Measurements from ENCODE around the gene GSTO1.

Gene GSTO1

DNA sequence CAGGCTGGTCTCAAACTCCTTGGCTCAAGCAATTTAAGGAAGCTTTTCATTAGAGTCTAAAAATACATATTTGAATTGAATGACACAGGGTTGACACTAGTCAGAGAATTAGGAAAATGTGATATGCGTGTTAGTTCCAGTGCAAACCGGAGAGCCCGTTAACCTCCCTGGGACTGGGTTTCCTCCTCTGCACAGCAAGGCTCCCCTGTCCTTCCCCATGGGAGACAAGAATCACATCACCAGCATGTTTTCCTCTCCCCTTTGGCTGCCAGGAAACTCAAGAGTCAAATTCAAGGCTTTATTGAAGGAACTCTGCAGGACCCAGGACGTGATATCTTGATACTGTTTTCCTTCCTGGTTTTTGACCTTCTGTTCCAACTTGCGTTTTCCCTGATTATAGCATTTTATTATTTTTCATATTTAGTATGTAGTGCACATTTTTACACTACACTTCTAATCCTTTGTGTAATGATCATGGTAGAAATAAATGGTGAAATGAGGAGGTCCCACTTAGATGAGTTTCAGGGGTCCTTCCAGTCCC lies 39.2 kb downstream of the GSTO1 start:
- no peaks in the 10 kb centered on the region for H3K9me3 ChIP-seq (ENCODE audit: control insufficient read depth, insufficient read depth, low read depth, low read length)
- ChIA-PET POLR2A (interaction anchor here (1.3 kb wide), 1 partner anchor 60 kb away, joined by 3 read pairs; the partner anchor contains the start of gene CFAP58), CTCF (interaction anchor here (0.6 to 14.0 kb wide), 6 partner anchors 12 to 112 kb away, joined by 3 to 289 read pairs (median 65); partner anchors contain the start of gene CFAP58)
- H3K4me3 ChIP-seq (ENCODE audit: low read depth, low read length) = no peak overlapping the region
- TF ChIP-seq HOXA7 (CRISPR knock-in tag; IDR thresholded peaks at IDR 0.05; ENCODE audit: borderline replicate concordance) (no peak), ZNF629 (tag by site-specific recombination; IDR thresholded peaks at IDR 0.05) (no peak)
- no peaks in the 10 kb centered on the region; the same call in 1 of the 2 replicates for H3K4me1 ChIP-seq (ENCODE audit: control insufficient read depth, insufficient read depth, low read length)
- H3K27ac ChIP-seq (ENCODE audit: extremely low read depth, low read depth, low read length) = no peak overlapping the region
- H3K36me3 ChIP-seq (ENCODE audit: control insufficient read depth in 2 of 2, insufficient read depth in 1 of 2, low read length in 2 of 2) = no peaks in the 10 kb centered on the region

DNA sequence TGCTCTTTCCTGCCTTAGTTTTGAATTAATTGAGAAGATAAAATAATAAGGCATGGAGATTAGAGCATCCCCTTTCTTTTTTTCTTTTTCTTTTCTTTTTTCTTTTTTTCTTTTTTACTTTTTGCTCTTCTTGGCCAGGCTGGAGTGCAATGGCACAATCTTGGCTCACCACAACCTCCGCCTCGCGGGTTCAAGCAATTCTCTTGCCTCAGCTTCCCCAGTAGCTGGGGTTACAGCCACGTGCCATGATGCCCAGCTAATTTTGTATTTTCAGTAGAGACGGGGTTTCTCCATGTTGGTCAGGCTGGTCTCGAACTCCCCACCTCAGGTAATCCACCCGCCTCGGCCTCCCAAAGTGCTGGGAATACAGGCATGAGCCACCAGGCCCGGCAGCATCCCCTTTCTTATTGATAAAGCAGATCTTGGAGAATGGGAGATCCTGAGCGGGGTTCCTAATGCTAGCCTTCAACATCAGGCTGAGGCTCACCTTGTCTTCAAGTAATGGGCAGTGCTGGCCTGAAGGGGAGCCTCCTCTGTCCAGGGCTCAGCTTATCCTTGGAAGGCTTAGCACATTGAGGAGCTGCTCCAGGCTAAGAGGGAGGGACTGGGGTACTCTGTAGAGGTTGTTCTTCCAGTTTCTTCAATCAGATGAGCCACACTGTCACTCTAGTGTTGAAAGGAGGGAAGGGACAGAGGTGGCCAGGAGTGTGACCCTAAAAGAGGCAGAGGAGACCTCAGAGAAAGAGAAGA lies 42.2 kb downstream of the GSTO1 start:
- Histone ChIP-seq H3K4me1 (ENCODE audit: control insufficient read depth, insufficient read depth, low read length) (no peaks in the 10 kb centered on the region), H3K27ac (ENCODE audit: extremely low read depth, low read depth, low read length) (no peak overlapping the region), H3K36me3 (ENCODE audit: control insufficient read depth in 2 of 2, insufficient read depth in 1 of 2, low read length in 2 of 2) (no peaks in the 10 kb centered on the region), H3K9me3 (ENCODE audit: control insufficient read depth, insufficient read depth, low read depth, low read length) (no peaks in the 10 kb centered on the region), H3K4me3 (ENCODE audit: low read depth, low read length) (no peak overlapping the region)
- ChIA-PET CTCF (interaction anchor here (0.7 to 14.0 kb wide), 6 partner anchors 9 to 223 kb away, joined by 5 to 289 read pairs (median 69); partner anchors contain the start of gene CFAP58), POLR2A (interaction anchor here (0.6 to 1.3 kb wide), 2 partner anchors 41 to 47 kb away, joined by 4 read pairs; partner anchors contain the start of gene ITPRIP)
- TF ChIP-seq SP3 (tag by site-specific recombination; IDR thresholded peaks at IDR 0.05) (no peak), ZNF214 (tag by site-specific recombination; IDR thresholded peaks at IDR 0.05; ENCODE audit: borderline replicate concordance) (no peak), ZNF16 (tag by site-specific recombination; IDR thresholded peaks at IDR 0.05; ENCODE audit: low read depth) (no peak), ZSCAN30 (tag by site-specific recombination; IDR thresholded peaks at IDR 0.05) (no peak), ZNF416 (tag by site-specific recombination; IDR thresholded peaks at IDR 0.05) (no peak), ZNF777 (tag by site-specific recombination; IDR thresholded peaks at IDR 0.05; ENCODE audit: borderline replicate concordance) (no peak)
- TF ChIP-seq, protein P1, sequence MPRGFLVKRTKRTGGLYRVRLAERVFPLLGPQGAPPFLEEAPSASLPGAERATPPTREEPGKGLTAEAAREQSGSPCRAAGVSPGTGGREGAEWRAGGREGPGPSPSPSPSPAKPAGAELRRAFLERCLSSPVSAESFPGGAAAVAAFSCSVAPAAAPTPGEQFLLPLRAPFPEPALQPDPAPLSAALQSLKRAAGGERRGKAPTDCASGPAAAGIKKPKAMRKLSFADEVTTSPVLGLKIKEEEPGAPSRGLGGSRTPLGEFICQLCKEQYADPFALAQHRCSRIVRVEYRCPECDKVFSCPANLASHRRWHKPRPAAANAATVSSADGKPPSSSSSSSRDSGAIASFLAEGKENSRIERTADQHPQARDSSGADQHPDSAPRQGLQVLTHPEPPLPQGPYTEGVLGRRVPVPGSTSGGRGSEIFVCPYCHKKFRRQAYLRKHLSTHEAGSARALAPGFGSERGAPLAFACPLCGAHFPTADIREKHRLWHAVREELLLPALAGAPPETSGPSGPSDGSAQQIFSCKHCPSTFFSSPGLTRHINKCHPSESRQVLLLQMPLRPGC (tag by site-specific recombination; IDR thresholded peaks at IDR 0.05) = no peak

DNA sequence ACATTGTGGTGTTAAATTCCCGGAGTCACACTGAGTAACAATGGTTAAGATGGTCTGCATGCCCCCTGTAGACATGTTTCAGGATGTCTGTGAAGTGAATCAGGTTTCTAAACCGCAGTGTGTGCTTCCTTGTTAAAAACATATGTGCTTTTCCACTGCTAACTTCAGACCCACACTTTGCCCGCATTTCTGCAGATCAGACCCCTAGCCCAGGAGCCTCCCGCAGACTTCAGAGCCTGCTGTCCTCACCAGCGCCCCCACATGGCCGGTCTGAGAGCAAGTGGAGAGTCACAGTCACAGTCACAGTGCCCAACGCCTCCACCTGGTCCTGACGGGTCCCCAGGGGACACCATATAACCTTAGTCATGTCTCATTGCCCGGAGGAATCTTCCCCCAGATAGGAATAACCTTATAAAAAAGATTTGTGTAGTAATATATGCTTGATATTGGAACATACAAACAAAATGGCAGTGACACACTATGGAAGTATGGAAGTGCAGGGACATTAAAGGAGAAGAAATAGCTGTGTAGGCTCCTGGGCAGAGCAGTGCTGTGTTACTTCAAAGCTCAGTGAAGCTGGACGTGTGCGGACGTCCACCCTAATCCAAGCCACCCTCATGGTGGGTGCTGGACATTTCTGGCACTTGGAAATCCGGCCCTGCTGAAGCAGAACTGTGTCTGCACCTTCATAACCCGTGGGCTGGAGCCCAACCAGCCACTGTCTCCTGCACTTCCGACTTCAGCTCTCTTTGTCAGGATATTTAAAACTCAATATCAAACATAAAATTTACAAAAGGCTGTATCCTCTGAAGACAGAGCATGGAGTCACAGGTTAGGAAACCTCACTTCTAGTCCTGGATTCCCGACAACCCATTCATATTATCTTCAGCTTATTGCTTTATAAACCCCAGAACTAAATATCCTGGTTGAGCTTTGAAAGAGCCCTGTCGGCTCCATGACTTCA lies 43.3 kb downstream of the GSTO1 start:
- Histone ChIP-seq H3K9me3 (ENCODE audit: control insufficient read depth, insufficient read depth, low read depth, low read length) (no peaks in the 10 kb centered on the region), H3K4me3 (ENCODE audit: low read depth, low read length) (no peak overlapping the region), H3K4me1 (ENCODE audit: control insufficient read depth, insufficient read depth, low read length) (no peaks in the 10 kb centered on the region), H3K36me3 (ENCODE audit: control insufficient read depth in 2 of 2, insufficient read depth in 1 of 2, low read length in 2 of 2) (no peaks in the 10 kb centered on the region), H3K27ac (ENCODE audit: extremely low read depth, low read depth, low read length) (no peak overlapping the region)
- POLR2A ChIA-PET = no interaction called here
- CTCF ChIA-PET = interaction anchor here (0.6 to 14.0 kb wide), 14 partner anchors 8 to 217 kb away, joined by 3 to 289 read pairs (median 4); partner anchors contain the start of gene CFAP58
- TF ChIP-seq ZNF654 (tag by site-specific recombination; IDR thresholded peaks at IDR 0.05; ENCODE audit: low read depth) (peak; percentile 31; the same call in 1 of the 2 replicates), GLIS1 (tag by site-specific recombination; IDR thresholded peaks at IDR 0.05) (peak; percentile 53; the same call in 1 of the 2 replicates), ZNF155 (tag by site-specific recombination; IDR thresholded peaks at IDR 0.05) (no peak)
- TF ChIP-seq, protein P2, sequence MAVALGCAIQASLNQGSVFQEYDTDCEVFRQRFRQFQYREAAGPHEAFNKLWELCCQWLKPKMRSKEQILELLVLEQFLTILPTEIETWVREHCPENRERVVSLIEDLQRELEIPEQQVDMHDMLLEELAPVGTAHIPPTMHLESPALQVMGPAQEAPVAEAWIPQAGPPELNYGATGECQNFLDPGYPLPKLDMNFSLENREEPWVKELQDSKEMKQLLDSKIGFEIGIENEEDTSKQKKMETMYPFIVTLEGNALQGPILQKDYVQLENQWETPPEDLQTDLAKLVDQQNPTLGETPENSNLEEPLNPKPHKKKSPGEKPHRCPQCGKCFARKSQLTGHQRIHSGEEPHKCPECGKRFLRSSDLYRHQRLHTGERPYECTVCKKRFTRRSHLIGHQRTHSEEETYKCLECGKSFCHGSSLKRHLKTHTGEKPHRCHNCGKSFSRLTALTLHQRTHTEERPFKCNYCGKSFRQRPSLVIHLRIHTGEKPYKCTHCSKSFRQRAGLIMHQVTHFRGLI (tag by site-specific recombination; IDR thresholded peaks at IDR 0.05) = 0 out of 2 replicates have a peak, but pooled peaks have one; percentile 26
